SU-DHL-6 (cell line): Measurements from ENCODE around the gene TMEM14A.
A peak's percentile ranks its signal among the peaks of the same experiment; 100 is the strongest.

Source experiments
- H2AFZ ChIP-seq: fragments of 200-600 bp; sonication (generic); 2 replicates; pipeline ENCODE4 v1.6.1; 2014; ENCODE audit warnings: low read depth, mild to moderate bottlenecking, moderate library complexity, mixed read lengths, antibody characterized with exemption, low read length; ENCODE audit not compliant: severe bottlenecking
- H3F3A ChIP-seq: fragments of 200-600 bp; shearing (Covaris generic); 2 replicates; pipeline ENCODE4 v1.6.0; 2016; ENCODE audit warnings: antibody characterized with exemption, mild to moderate bottlenecking; ENCODE audit not compliant: insufficient read depth
- H3K27ac ChIP-seq: fragments of 200-600 bp; sonication (generic); 2 replicates; pipeline ENCODE4 v1.5.1; 2016; ENCODE audit warnings: low read depth, mild to moderate bottlenecking, low read length, moderate library complexity, mixed read lengths
- H3K27me3 ChIP-seq: fragments of 200-600 bp; sonication (generic), shearing (Covaris generic); 2 replicates; pipeline ENCODE4 v1.6.0; 2014; ENCODE audit warnings: mild to moderate bottlenecking, low read length
- H3K36me3 ChIP-seq: fragments of 200-600 bp; sonication (generic); 2 replicates; pipeline ENCODE4 v1.6.1; 2014; ENCODE audit warnings: mild to moderate bottlenecking, low read length, mixed read lengths
- H3K4me2 ChIP-seq: fragments of 300-600, 200-600 bp; shearing (Covaris generic), sonication (generic); 2 replicates; pipeline ENCODE4 v1.6.0; 2014; ENCODE audit warnings: low read length, low read depth, mild to moderate bottlenecking; ENCODE audit not compliant: poor library complexity, severe bottlenecking
- H3K4me3 ChIP-seq: fragments of 200-600 bp; sonication (generic); 2 replicates; pipeline ENCODE4 v1.5.1; 2014; ENCODE audit warnings: antibody characterized with exemption, low read length, mild to moderate bottlenecking, mixed read lengths; ENCODE audit not compliant: insufficient read depth, poor library complexity, severe bottlenecking
- H3K79me2 ChIP-seq: fragments of 200-600 bp; sonication (generic); 2 replicates; pipeline ENCODE4 v1.6.1; 2014; ENCODE audit warnings: mild to moderate bottlenecking, low read length, moderate library complexity; ENCODE audit not compliant: insufficient read depth
- H3K9ac ChIP-seq: fragments of 200-600 bp; sonication (generic); 2 replicates; pipeline ENCODE4 v1.7.0; 2014; ENCODE audit warnings: mild to moderate bottlenecking, low read length
- H3K9me2 ChIP-seq: fragments of 200-600 bp; sonication (generic); replicated peaks from 2 replicates; pipeline ENCODE4 v1.6.1; 2014; ENCODE audit warnings: low read length; ENCODE audit not compliant: insufficient read depth
- H3K9me3 ChIP-seq: fragments of 200-600 bp; sonication (generic); 2 replicates; pipeline ENCODE4 v1.6.1; 2014; ENCODE audit warnings: low read length, mixed read lengths; ENCODE audit not compliant: insufficient read depth
- H4K20me1 ChIP-seq: fragments of 200-600 bp; sonication (generic); 2 replicates; pipeline ENCODE4 v1.6.1; 2014; ENCODE audit warnings: low read depth, mild to moderate bottlenecking, antibody characterized with exemption, low read length, moderate library complexity, mixed read lengths
- EZH2phosphoT487 ChIP-seq: fragments of 200-600 bp; sonication (generic), shearing (Covaris generic); conservative IDR thresholded peaks from 2 replicates; pipeline ENCODE4 v1.6.1; 2018; ENCODE audit warnings: mild to moderate bottlenecking, antibody characterized with exemption, low read length, moderate library complexity, mixed read lengths
- TF ChIP-seq, protein P1 (sequence below): fragments of 200-600 bp; sonication (generic); IDR thresholded peaks from one replicate; pipeline ENCODE4 v1.5.1; 2017; ENCODE audit warnings: antibody characterized with exemption, mild to moderate bottlenecking, low read length, moderate library complexity; ENCODE audit not compliant: insufficient read depth, poor library complexity, severe bottlenecking

TMEM14A gene

DNA sequence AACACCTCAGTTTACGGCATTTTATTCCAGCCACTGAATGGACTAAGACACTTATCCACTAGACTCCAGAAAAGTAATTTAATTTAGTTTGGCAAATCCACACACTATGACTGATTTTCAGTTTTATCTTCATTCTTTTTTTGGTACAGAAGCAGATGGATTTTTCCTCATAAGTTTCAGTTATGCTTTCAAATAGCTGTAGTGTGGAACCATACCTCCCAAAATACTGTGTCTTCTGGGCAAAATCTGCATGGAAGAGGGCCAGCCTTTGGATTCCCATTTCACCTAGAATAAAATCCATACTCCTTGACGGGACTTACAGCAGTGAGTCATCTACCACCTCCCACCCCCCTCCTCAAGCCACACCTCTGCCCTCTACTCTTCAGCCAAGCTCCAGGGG, 49.4 kb downstream of the TMEM14A start:
- H3K27ac ChIP-seq = no peak overlapping the region
- H3K4me2 ChIP-seq = no peak overlapping the region
- no peaks in the 10 kb centered on the region for H3F3A ChIP-seq
- no peak overlapping the region for H2AFZ ChIP-seq
- 0 out of 2 replicates have a peak, but pooled peaks cover 2% of the 10 kb centered on the region for H3K27me3 ChIP-seq
- H3K9me3 ChIP-seq = no peaks in the 10 kb centered on the region
- TF ChIP-seq, protein P1, sequence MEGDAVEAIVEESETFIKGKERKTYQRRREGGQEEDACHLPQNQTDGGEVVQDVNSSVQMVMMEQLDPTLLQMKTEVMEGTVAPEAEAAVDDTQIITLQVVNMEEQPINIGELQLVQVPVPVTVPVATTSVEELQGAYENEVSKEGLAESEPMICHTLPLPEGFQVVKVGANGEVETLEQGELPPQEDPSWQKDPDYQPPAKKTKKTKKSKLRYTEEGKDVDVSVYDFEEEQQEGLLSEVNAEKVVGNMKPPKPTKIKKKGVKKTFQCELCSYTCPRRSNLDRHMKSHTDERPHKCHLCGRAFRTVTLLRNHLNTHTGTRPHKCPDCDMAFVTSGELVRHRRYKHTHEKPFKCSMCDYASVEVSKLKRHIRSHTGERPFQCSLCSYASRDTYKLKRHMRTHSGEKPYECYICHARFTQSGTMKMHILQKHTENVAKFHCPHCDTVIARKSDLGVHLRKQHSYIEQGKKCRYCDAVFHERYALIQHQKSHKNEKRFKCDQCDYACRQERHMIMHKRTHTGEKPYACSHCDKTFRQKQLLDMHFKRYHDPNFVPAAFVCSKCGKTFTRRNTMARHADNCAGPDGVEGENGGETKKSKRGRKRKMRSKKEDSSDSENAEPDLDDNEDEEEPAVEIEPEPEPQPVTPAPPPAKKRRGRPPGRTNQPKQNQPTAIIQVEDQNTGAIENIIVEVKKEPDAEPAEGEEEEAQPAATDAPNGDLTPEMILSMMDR = no peak
- no peak for TF ChIP-seq EZH2phosphoT487
- no peak overlapping the region for H3K9ac ChIP-seq
- no peaks in the 10 kb centered on the region for H3K79me2 ChIP-seq
- no peaks in the 10 kb centered on the region for H3K9me2 ChIP-seq
- H3K4me3 ChIP-seq = no peak overlapping the region
- H3K36me3 ChIP-seq = no peaks in the 10 kb centered on the region
- no peaks in the 10 kb centered on the region for H4K20me1 ChIP-seq

DNA sequence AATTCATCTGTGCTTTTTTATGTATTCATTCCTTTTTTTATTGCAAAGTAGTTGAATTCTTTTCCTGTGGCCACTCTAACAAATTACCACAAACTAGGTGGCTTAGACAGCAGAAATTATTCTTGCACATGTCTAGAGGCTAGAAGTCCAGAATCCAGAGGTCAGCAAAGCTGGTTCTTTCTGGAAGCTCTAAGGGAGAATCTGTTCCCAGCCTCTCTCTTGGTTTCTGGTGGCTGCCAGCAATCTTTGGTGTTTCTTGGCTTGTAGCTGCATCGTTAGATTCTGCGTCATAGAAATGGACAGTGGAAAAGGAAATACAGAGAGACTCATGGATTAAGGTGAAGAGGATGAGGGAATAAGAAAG, 53.1 kb downstream of the TMEM14A start:
- H3K4me2 ChIP-seq = no peak overlapping the region
- H3K4me3 ChIP-seq = no peak overlapping the region
- no peak overlapping the region for H3K9ac ChIP-seq
- no peak overlapping the region for H3K27ac ChIP-seq
- no peaks in the 10 kb centered on the region for H3K79me2 ChIP-seq
- no peaks in the 10 kb centered on the region for H3K36me3 ChIP-seq
- no peaks in the 10 kb centered on the region for H4K20me1 ChIP-seq
- TF ChIP-seq, protein P1 = no peak
- TF ChIP-seq EZH2phosphoT487 = no peak
- H3F3A ChIP-seq = no peaks in the 10 kb centered on the region
- no peaks in the 10 kb centered on the region for H3K9me3 ChIP-seq
- H3K9me2 ChIP-seq = no peaks in the 10 kb centered on the region
- H2AFZ ChIP-seq = no peak overlapping the region
- H3K27me3 ChIP-seq = 0 out of 2 replicates have a peak, but pooled peaks cover 3% of the 10 kb centered on the region

DNA sequence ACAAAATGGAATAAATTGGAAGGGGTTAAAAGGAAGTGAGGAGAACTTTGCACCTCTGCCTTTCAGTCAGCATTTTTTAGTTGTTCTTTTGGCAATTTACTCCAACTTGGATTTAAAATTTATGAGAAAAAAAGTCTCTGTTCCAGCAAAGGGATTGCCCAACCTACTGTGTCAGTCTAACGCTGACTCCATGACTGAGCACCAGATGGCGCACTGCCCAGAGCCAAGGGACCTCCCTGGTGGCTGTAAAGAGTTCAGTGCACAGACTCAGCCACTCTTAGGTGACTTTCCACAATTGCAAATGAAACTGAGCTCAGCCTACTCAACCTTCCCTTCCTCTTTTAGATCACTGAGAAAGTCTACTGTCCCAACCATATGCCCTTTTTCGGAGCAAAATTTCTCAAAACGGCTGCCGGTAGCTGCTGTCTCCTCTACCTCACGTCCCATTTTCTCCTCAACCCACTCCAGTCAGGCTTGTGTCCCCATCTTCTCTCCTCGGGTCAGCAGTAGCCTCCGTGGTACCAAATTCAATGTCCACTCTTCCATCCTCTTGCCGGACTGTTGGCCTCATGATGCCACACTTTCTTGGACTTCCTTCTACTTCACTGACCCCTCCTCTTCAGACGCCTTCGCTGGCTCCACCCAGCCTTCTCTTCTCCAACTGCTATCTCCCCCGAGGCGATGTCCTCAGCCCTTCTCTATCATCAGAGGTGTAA, 53.7 kb downstream of the TMEM14A start:
- no peaks in the 10 kb centered on the region for H3K9me2 ChIP-seq
- no peaks in the 10 kb centered on the region for H4K20me1 ChIP-seq
- H3K36me3 ChIP-seq = no peaks in the 10 kb centered on the region
- H3K27ac ChIP-seq = no peak overlapping the region
- H3K27me3 ChIP-seq = 0 out of 2 replicates have a peak, but pooled peaks cover 3% of the 10 kb centered on the region
- no peaks in the 10 kb centered on the region for H3K9me3 ChIP-seq
- H2AFZ ChIP-seq = no peak overlapping the region
- H3K4me2 ChIP-seq = no peak overlapping the region
- no peak for TF ChIP-seq EZH2phosphoT487
- TF ChIP-seq, protein P1 = peak; percentile 96
- H3K79me2 ChIP-seq = no peaks in the 10 kb centered on the region
- H3K9ac ChIP-seq = no peak overlapping the region
- H3K4me3 ChIP-seq = no peak overlapping the region
- H3F3A ChIP-seq = no peaks in the 10 kb centered on the region
